ENCODE results near the gene MCTP1. TPM values are rescaled to one million over a fixed set of nuclear protein-coding genes. Genes with fewer than 3 reads are reported as not detected.

MCTP1 gene
- total RNA-seq, 1 experiment from 2014 or later: 0.44 TPM

- no peak for TF ChIP-seq ATF3 (IDR thresholded peaks at IDR 0.05)
- TF ChIP-seq RAD21 (IDR thresholded peaks at IDR 0.05; ENCODE audit: low read depth): no peak
- TF ChIP-seq TCF7L2 (IDR thresholded peaks at IDR 0.05; ENCODE audit: borderline replicate concordance, extremely low read depth, insufficient read depth, insufficient read length): no peak
- TF ChIP-seq POLR2AphosphoS5 (IDR thresholded peaks at IDR 0.05; ENCODE audit: low read depth, low read length): no peak
- TF ChIP-seq CEBPB (IDR thresholded peaks at IDR 0.05; ENCODE audit: low read depth): no peak
- no peak for TF ChIP-seq YY1 (IDR thresholded peaks at IDR 0.05; ENCODE audit: extremely low read depth, insufficient replicate concordance, low read depth, low read length)
- TF ChIP-seq JUND (IDR thresholded peaks at IDR 0.05): no peak
- no peak for TF ChIP-seq EZH2 (IDR thresholded peaks at IDR 0.05)
- no peak for TF ChIP-seq POLR2A (IDR thresholded peaks at IDR 0.05; ENCODE audit: borderline replicate concordance, extremely low read depth, insufficient read depth, insufficient read length)
- TF ChIP-seq MAX (IDR thresholded peaks at IDR 0.05): no peak
- TF ChIP-seq ZFX (IDR thresholded peaks at IDR 0.05): no peak
- TF ChIP-seq ZNF274 (IDR thresholded peaks at IDR 0.05; ENCODE audit: low read depth, low read length): no peak
- no peak for TF ChIP-seq CBX3 (IDR thresholded peaks at IDR 0.05; ENCODE audit: low read depth)
- TF ChIP-seq ELF1 (IDR thresholded peaks at IDR 0.05; ENCODE audit: borderline replicate concordance, low read depth): no peak
- no peak for TF ChIP-seq CTCF (IDR thresholded peaks at IDR 0.05 in 2 of 3, conservative IDR thresholded peaks at IDR 0.05 in 1 of 3; ENCODE audit: borderline replicate concordance in 1 of 3, insufficient read depth in 1 of 3, low read depth in 2 of 3, low read length in 2 of 3)
- TF ChIP-seq FOSL1 (IDR thresholded peaks at IDR 0.05; ENCODE audit: low read depth): no peak
- TF ChIP-seq SRF (IDR thresholded peaks at IDR 0.05; ENCODE audit: low read depth): no peak
- no peak for TF ChIP-seq EZH2phosphoT487 (IDR thresholded peaks at IDR 0.05; ENCODE audit: borderline replicate concordance)
- no peak for TF ChIP-seq SIN3A (IDR thresholded peaks at IDR 0.05; ENCODE audit: low read depth)
- TF ChIP-seq REST (IDR thresholded peaks at IDR 0.05; ENCODE audit: low read depth): no peak
- no peak overlapping the region for H3K4me2 ChIP-seq (ENCODE audit: low read length)
- CTCF ChIA-PET: no interaction called here
- H3K9me3 ChIP-seq (ENCODE audit: control insufficient read depth in 1 of 2, insufficient read depth in 1 of 2, low read depth in 1 of 2, low read length in 2 of 2): no peaks in the 10 kb centered on the region
- no peaks in the 10 kb centered on the region for H3K9me2 ChIP-seq (ENCODE audit: insufficient read depth)
- H3K4me3 ChIP-seq (replicated peaks in 1 of 2; ENCODE audit: low read depth in 1 of 2, low read length in 2 of 2): no peak overlapping the region
- H3K27ac ChIP-seq (ENCODE audit: low read depth, low read length): no peak overlapping the region
- 0 out of 2 replicates have a peak, but pooled peaks cover 2% of the 10 kb centered on the region for H3K27me3 ChIP-seq (ENCODE audit: insufficient read depth, low read length)
- ATAC-seq: no peak
- POLR2A ChIA-PET: no interaction called here
- no peaks in the 10 kb centered on the region for H4K20me1 ChIP-seq (ENCODE audit: insufficient read depth)
- RAD21 ChIA-PET (ENCODE audit: low non-redundant PET in 1 of 2, low total read pairs in 2 of 2, uncharacterized antibody in 2 of 2, unreplicated experiment in 2 of 2): no interaction called here
- no peaks in the 10 kb centered on the region for H3K4me1 ChIP-seq (ENCODE audit: control insufficient read depth in 1 of 2, insufficient read depth in 2 of 2, low read length in 2 of 2)
- H3K9ac ChIP-seq (ENCODE audit: low read length): no peak overlapping the region
- DNase-seq (ENCODE audit: low read depth, low spot score): no peak
- intact Hi-C loops (cut with micrococcal nuclease): no loop called here
- no peak overlapping the region for H2AFZ ChIP-seq (ENCODE audit: low read depth, low read length, poor library complexity, severe bottlenecking)
- H3K36me3 ChIP-seq (ENCODE audit: control insufficient read depth in 1 of 2, insufficient read depth in 2 of 2, low read length in 2 of 2): no peaks in the 10 kb centered on the region
- BruUV-seq (replicated peaks): no TSS peak
- no peaks in the 10 kb centered on the region for H3K79me2 ChIP-seq (ENCODE audit: insufficient read depth, low read length)
These were observed 135.5 kb downstream of the MCTP1 start for GRCh38 chr5:95149387-95149786.

All from HCT116 (cell line).